ENCODE results near the gene MAD1L1. TPM values are rescaled to one million over a fixed set of nuclear protein-coding genes. Genes with fewer than 3 reads are reported as not detected.

The MAD1L1 gene
- total RNA-seq, 2 experiments from 2014 or later = 58.3 to 65.3 TPM

- H3K4me1 ChIP-seq (ENCODE audit: insufficient read depth, low read length, poor library complexity, severe bottlenecking) = peaks cover 15% of the 10 kb centered on the region
- ChIA-PET POLR2A (no interaction called here), CTCF (ENCODE audit: unreplicated experiment) (no interaction called here)
- H3K4me2 ChIP-seq (ENCODE audit: low read length) = no peak overlapping the region
- peaks cover 9% of the 10 kb centered on the region for H3K79me2 ChIP-seq (ENCODE audit: insufficient read depth, low read depth, low read length)
- H3K27ac ChIP-seq (ENCODE audit: low read depth, low read length, poor library complexity, severe bottlenecking) = no peak overlapping the region
- TF ChIP-seq EZH2phosphoT487 (IDR thresholded peaks at IDR 0.05; ENCODE audit: borderline replicate concordance, low read depth, low read length) (no peak), CTCF (conservative IDR thresholded peaks at IDR 0.05; ENCODE audit: low read length) (no peak)
- no TSS peak for BruUV-seq (replicated peaks)
- 0 out of 2 replicates have a peak, but pooled peaks cover 5% of the 10 kb centered on the region for H4K20me1 ChIP-seq (ENCODE audit: insufficient read depth, low read length)
- no peak for DNase-seq (ENCODE audit: low spot score)
- H3K9me3 ChIP-seq (ENCODE audit: low read length) = no peaks in the 10 kb centered on the region
- intact Hi-C loops (cut with micrococcal nuclease; ENCODE audit: unreplicated experiment) = no loop called here
- H3K4me3 ChIP-seq (ENCODE audit: low read depth, low read length, poor library complexity, severe bottlenecking) = no peak overlapping the region
- no peak overlapping the region for H2AFZ ChIP-seq (ENCODE audit: low read length)
- no peaks in the 10 kb centered on the region for H3K9me2 ChIP-seq (ENCODE audit: insufficient read depth, low read length)
- peaks cover 9% of the 10 kb centered on the region; the same call in 1 of the 2 replicates for H3K36me3 ChIP-seq (ENCODE audit: insufficient read depth, low read length)
Measured at GRCh38 chr7:2245883-2246675, 13.3 kb upstream of the MAD1L1 start.

GRCh38 chr7:2244404-2244995, 11.8 kb upstream of the MAD1L1 start:
- BruUV-seq (replicated peaks) = no TSS peak
- intact Hi-C loops (cut with micrococcal nuclease; ENCODE audit: unreplicated experiment) = loop anchor here (5.0 kb wide), 1 partner anchor 63 kb away; no protein-coding TSS in a partner anchor

More at GRCh38 chr7:2244404-2244995, 11.8 kb upstream of the MAD1L1 start:
- peaks cover 25% of the 10 kb centered on the region for H3K79me2 ChIP-seq (ENCODE audit: insufficient read depth, low read depth, low read length)
- ChIA-PET CTCF (ENCODE audit: unreplicated experiment) (no interaction called here), POLR2A (interaction anchor here (0.6 kb wide), 1 partner anchor 310 kb away, joined by 3 read pairs; no protein-coding TSS in a partner anchor)
- H3K4me1 ChIP-seq (ENCODE audit: insufficient read depth, low read length, poor library complexity, severe bottlenecking) = peaks cover 22% of the 10 kb centered on the region
- peaks cover 4% of the 10 kb centered on the region for H3K36me3 ChIP-seq (ENCODE audit: insufficient read depth, low read length)
- H3K9me3 ChIP-seq (ENCODE audit: low read length) = no peaks in the 10 kb centered on the region
- no peak overlapping the region for H2AFZ ChIP-seq (ENCODE audit: low read length)
- H3K4me3 ChIP-seq (ENCODE audit: low read depth, low read length, poor library complexity, severe bottlenecking) = no peak overlapping the region
- no peak overlapping the region; the same call in 1 of the 2 replicates for H3K4me2 ChIP-seq (ENCODE audit: low read length)
- H3K27ac ChIP-seq (ENCODE audit: low read depth, low read length, poor library complexity, severe bottlenecking) = no peak overlapping the region
- H4K20me1 ChIP-seq (ENCODE audit: insufficient read depth, low read length) = 0 out of 2 replicates have a peak, but pooled peaks cover 5% of the 10 kb centered on the region
- DNase-seq (ENCODE audit: low spot score) = no peak
- TF ChIP-seq EZH2phosphoT487 (IDR thresholded peaks at IDR 0.05; ENCODE audit: borderline replicate concordance, low read depth, low read length) = no peak
- no peak for TF ChIP-seq CTCF (conservative IDR thresholded peaks at IDR 0.05; ENCODE audit: low read length)
- no peaks in the 10 kb centered on the region for H3K9me2 ChIP-seq (ENCODE audit: insufficient read depth, low read length)

Data from OCI-LY7 (cell line).